Hepatocyte (in vitro differentiated cells): Measurements from ENCODE around the gene LAPTM5. TPM values are rescaled to one million over a fixed set of nuclear protein-coding genes. Genes with fewer than 3 reads are reported as not detected.

ENCODE experiments used
- DNase-seq: peaks from one replicate; pipeline ENCODE4 v3.0.0-alpha.2; 2016; ENCODE audit warnings: low spot score
- H2AFZ ChIP-seq: fragments of 200-600 bp; sonication (generic); 2 replicates; pipeline ENCODE4 v1.6.0; 2016; ENCODE audit warnings: antibody characterized with exemption, mild to moderate bottlenecking
- H3K27ac ChIP-seq: fragments of 200-600 bp; sonication (generic); 2 replicates; pipeline ENCODE4 v1.5.1; 2016; ENCODE audit warnings: mild to moderate bottlenecking
- H3K27me3 ChIP-seq: fragments of 200-600 bp; sonication (generic); 2 replicates; pipeline ENCODE4 v1.6.1; 2016
- H3K36me3 ChIP-seq: fragments of 200-600 bp; sonication (generic); replicated peaks from 2 replicates; pipeline ENCODE4 v1.5.1; 2016; ENCODE audit warnings: low read depth; ENCODE audit not compliant: insufficient read depth
- H3K4me1 ChIP-seq: fragments of 200-600 bp; sonication (generic); 2 replicates; pipeline ENCODE4 v1.5.1; 2016; ENCODE audit warnings: mild to moderate bottlenecking, moderate library complexity; ENCODE audit not compliant: insufficient read depth
- H3K4me2 ChIP-seq: fragments of 200-600 bp; sonication (generic); 2 replicates; pipeline ENCODE4 v1.6.0; 2016
- H3K4me3 ChIP-seq: fragments of 200-600 bp; sonication (generic); 2 replicates; pipeline ENCODE4 v1.5.1; 2016; ENCODE audit warnings: mild to moderate bottlenecking
- H3K79me2 ChIP-seq: fragments of 200-600 bp; sonication (generic); 2 replicates; pipeline ENCODE4 v1.6.0; 2017; ENCODE audit warnings: mild to moderate bottlenecking
- H3K9me2 ChIP-seq: fragments of 200-600 bp; sonication (generic); replicated peaks from 2 replicates; pipeline ENCODE4 v1.6.0; 2017; ENCODE audit warnings: mild to moderate bottlenecking; ENCODE audit not compliant: insufficient read depth
- H3K9me3 ChIP-seq: fragments of 200-600 bp; sonication (generic); 2 replicates; pipeline ENCODE4 v1.5.1; 2016; ENCODE audit warnings: low read depth, mild to moderate bottlenecking
- H4K20me1 ChIP-seq: fragments of 200-600 bp; sonication (generic); 2 replicates; pipeline ENCODE4 v1.6.0; 2016; ENCODE audit warnings: mild to moderate bottlenecking; ENCODE audit not compliant: insufficient read depth, poor library complexity, severe bottlenecking
- EZH2 ChIP-seq: fragments of 200-600 bp; sonication (generic); IDR thresholded peaks from 2 replicates; pipeline ENCODE4 v1.6.1; 2016; ENCODE audit warnings: antibody characterized with exemption, mild to moderate bottlenecking, borderline replicate concordance
- EZH2phosphoT487 ChIP-seq: fragments of 200-600 bp; sonication (generic); IDR thresholded peaks from one replicate; pipeline ENCODE4 v1.6.1; 2018; ENCODE audit warnings: antibody characterized with exemption, mild to moderate bottlenecking, low read depth, moderate library complexity; ENCODE audit not compliant: unreplicated experiment, severe bottlenecking
- WGBS: methylation state at CpG from one replicate; pipeline ENCODE4 v1.1.6; 2016; ENCODE audit warnings: low lambda C conversion rate; ENCODE audit errors: missing lambda C conversion rate; 5-methylcytosine and 5-hydroxymethylcytosine counted together
- polyA plus RNA-seq: library from polyadenylated mRNA; unstranded; fragments of >200 nt; fragmentation: Nextera tagmentation; extraction: Ambion mirVana; gene quantifications from 2 replicates; pipeline ENCODE4 v1.2.1, GENCODE V29; 2016
- total RNA-seq: library from RNA; depleted of rRNA; stranded (reverse); fragments of >200 nt; gene quantifications from 2 replicates; pipeline ENCODE4 v1.2.3, GENCODE V29; 2014
- TF ChIP-seq, protein P1 (sequence below): fragments of 200-600 bp; sonication (generic); IDR thresholded peaks from 2 replicates; pipeline ENCODE4 v1.5.1; 2016; ENCODE audit warnings: antibody characterized with exemption, mild to moderate bottlenecking; ENCODE audit not compliant: poor library complexity

Gene LAPTM5
- total and polyA plus RNA-seq, 2 experiments from 2014 or later = 2.6 to 3.2 TPM

GRCh38 chr1:30799233-30799511 lies 41.6 kb upstream of the LAPTM5 start:
- Histone ChIP-seq H3K4me1 (peaks cover 11% of the 10 kb centered on the region), H3K9me2 (no peaks in the 10 kb centered on the region), H3K27me3 (no peaks in the 10 kb centered on the region), H3K9me3 (no peaks in the 10 kb centered on the region), H2AFZ (no peak overlapping the region), H3K36me3 (no peaks in the 10 kb centered on the region), H4K20me1 (no peaks in the 10 kb centered on the region), H3K4me3 (no peak overlapping the region), H3K79me2 (no peaks in the 10 kb centered on the region), H3K27ac (no peak overlapping the region), H3K4me2 (no peak overlapping the region)
- no peak for TF ChIP-seq EZH2
- TF ChIP-seq EZH2phosphoT487 = no peak
- TF ChIP-seq, protein P1, sequence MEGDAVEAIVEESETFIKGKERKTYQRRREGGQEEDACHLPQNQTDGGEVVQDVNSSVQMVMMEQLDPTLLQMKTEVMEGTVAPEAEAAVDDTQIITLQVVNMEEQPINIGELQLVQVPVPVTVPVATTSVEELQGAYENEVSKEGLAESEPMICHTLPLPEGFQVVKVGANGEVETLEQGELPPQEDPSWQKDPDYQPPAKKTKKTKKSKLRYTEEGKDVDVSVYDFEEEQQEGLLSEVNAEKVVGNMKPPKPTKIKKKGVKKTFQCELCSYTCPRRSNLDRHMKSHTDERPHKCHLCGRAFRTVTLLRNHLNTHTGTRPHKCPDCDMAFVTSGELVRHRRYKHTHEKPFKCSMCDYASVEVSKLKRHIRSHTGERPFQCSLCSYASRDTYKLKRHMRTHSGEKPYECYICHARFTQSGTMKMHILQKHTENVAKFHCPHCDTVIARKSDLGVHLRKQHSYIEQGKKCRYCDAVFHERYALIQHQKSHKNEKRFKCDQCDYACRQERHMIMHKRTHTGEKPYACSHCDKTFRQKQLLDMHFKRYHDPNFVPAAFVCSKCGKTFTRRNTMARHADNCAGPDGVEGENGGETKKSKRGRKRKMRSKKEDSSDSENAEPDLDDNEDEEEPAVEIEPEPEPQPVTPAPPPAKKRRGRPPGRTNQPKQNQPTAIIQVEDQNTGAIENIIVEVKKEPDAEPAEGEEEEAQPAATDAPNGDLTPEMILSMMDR = no peak
- no peak for DNase-seq

DNA sequence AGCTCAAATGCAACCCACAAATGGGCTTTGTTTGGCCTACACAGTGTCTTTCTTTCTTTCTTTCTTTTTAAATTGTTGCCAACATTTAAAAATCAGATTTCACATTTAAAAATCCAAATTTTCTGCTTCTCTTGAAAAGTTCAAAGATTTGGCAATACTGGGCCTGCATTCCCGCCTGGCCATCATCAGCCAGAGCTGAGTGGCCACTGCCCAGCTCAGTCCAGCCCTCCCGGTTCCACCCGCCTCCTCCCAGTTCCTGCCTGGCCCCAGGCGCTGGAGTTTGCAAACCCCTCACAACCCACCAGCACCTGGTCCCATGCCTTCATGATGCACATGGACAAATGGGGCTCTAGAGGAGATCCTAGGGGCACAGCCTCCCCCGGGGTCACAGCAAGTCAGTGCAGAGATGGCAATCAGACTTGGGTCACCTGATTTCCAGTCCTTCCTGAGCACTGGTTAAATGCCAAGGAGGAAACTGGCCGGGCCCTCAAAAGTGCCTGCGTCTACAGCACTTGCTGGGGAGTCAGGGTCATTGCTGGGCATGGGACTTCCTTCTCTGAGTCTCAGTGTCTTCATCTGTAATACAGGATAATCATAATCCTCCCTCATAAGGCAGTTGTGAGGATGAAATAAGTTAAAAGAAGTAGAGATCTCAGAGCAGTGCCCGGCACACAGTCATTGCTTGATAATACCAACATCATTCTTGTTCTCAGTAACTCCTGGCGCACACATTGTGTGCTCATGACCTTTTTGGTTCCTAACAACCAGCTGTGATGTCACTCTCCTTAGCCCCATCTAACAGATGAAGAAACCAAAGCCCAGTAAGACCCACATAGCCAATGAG lies 41.0 kb upstream of the LAPTM5 start:
- Histone ChIP-seq H3K9me3 (no peaks in the 10 kb centered on the region), H3K36me3 (no peaks in the 10 kb centered on the region), H2AFZ (no peak overlapping the region), H3K27ac (no peak overlapping the region), H3K4me3 (no peak overlapping the region), H3K4me2 (no peak overlapping the region), H3K79me2 (no peaks in the 10 kb centered on the region), H3K9me2 (no peaks in the 10 kb centered on the region), H4K20me1 (no peaks in the 10 kb centered on the region), H3K27me3 (no peaks in the 10 kb centered on the region), H3K4me1 (peaks cover 6% of the 10 kb centered on the region)
- TF ChIP-seq EZH2phosphoT487 (no peak), EZH2 (no peak)
- TF ChIP-seq, protein P1 = no peak
- DNase-seq = no peak
- WGBS = 86% methylated on average over 9 of the region's 9 CpGs

DNA sequence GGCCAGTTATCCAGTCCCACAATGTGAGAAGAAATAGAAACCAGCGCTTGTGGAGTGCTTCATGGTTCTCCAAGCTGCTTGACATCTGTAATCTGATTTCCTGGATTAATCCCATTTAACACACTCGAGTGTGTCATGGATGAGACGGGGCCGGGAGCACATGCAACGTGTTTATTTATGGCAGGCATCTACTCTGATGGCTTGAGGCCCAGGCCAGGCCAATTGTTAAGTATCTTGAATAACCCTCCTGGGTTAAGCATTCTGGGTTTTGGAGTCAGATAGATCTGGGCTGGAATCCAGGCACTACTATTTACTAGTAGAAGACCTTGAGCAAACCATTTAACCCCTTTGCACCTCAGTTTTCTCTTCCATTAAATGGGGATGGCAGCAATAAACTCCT lies 37.5 kb upstream of the LAPTM5 start:
- Histone ChIP-seq H3K4me2 (no peak overlapping the region), H3K4me1 (no peaks in the 10 kb centered on the region), H4K20me1 (no peaks in the 10 kb centered on the region), H3K9me3 (no peaks in the 10 kb centered on the region), H2AFZ (no peak overlapping the region), H3K27me3 (no peaks in the 10 kb centered on the region), H3K36me3 (no peaks in the 10 kb centered on the region), H3K79me2 (no peaks in the 10 kb centered on the region), H3K4me3 (no peak overlapping the region), H3K27ac (no peak overlapping the region), H3K9me2 (no peaks in the 10 kb centered on the region)
- TF ChIP-seq, protein P1 = no peak
- TF ChIP-seq EZH2 = no peak
- TF ChIP-seq EZH2phosphoT487 = no peak
- 64% methylated on average over 5 of the region's 5 CpGs for WGBS
- no peak for DNase-seq

GRCh38 chr1:30794260-30794659 lies 36.7 kb upstream of the LAPTM5 start:
- no peak overlapping the region for H2AFZ ChIP-seq
- H3K36me3 ChIP-seq = no peaks in the 10 kb centered on the region
- no peak for DNase-seq
- no peaks in the 10 kb centered on the region for H3K79me2 ChIP-seq
- no peaks in the 10 kb centered on the region for H3K4me1 ChIP-seq
- no peaks in the 10 kb centered on the region for H4K20me1 ChIP-seq
- H3K27me3 ChIP-seq = no peaks in the 10 kb centered on the region
- H3K4me3 ChIP-seq = no peak overlapping the region
- H3K27ac ChIP-seq = no peak overlapping the region
- WGBS = 94% methylated on average over 4 of the region's 4 CpGs
- H3K4me2 ChIP-seq = no peak overlapping the region
- TF ChIP-seq EZH2 (no peak), EZH2phosphoT487 (no peak)
- TF ChIP-seq, protein P1 = no peak
- H3K9me2 ChIP-seq = no peaks in the 10 kb centered on the region
- no peaks in the 10 kb centered on the region for H3K9me3 ChIP-seq
